Right ventricle myocardium superior (tissue), 1 donor: Measurements from ENCODE around the gene MYH7. TPM values are rescaled to one million over a fixed set of nuclear protein-coding genes. Genes with fewer than 3 reads are reported as not detected.
"Not testable (repeated sequence)": the region's sequence is repeated elsewhere in the genome, so short reads cannot be mapped to it uniquely, and the experiment has no call there.

ENCODE experiments used
- ATAC-seq: fragments of 200-7000 bp; cut with Tn5 transposase; one replicate; pipeline ENCODE4 v1.9.1; 2020; ENCODE audit warnings: mild to moderate bottlenecking; ENCODE audit not compliant: poor library complexity
- DNase-seq: peaks from one replicate; pipeline ENCODE4 v3.0.0-alpha.2; 2020
- intact Hi-C: fragments of 100-400 bp; cut with DNase I; formaldehyde crosslinking; loops from one replicate; pipeline ENCODE4 v1.11.2; 2022
- total RNA-seq: library from RNA; stranded (reverse); fragmentation: NEBNext Ultra II Directional; extraction: Animal tissue kit (Norgen Biotek cat#: 25700); gene quantifications from one replicate; pipeline ENCODE4 v1.2.1, GENCODE V29; 2021
- donor health status: DM: no; HTN: yes; CAD: no; lungs with severe emphysema.

Gene MYH7
- total RNA-seq, 1 donor from 2014 or later = 11,793 TPM

- DNase-seq (no peak), ATAC-seq (no peak)
- intact Hi-C loops = no loop called here
These were observed 805 bp downstream of the MYH7 start for GRCh38 chr14:23434488-23435222.

GRCh38 chr14:23433457-23433856 is 2.0 kb downstream of the MYH7 start:
- DNase-seq (no peak), ATAC-seq (no peak)

GRCh38 chr14:23432946-23433345 is 2.5 kb downstream of the MYH7 start:
- DNase-seq = no peak
- ATAC-seq = no peak
- intact Hi-C loops = no loop called here

More at GRCh38 chr14:23433457-23433856, 2.0 kb downstream of the MYH7 start:
- intact Hi-C loops = no loop called here

- DNase-seq (no peak), ATAC-seq (no peak)
These were observed 3.1 kb downstream of the MYH7 start for GRCh38 chr14:23432102-23432925.

GRCh38 chr14:23431486-23431885 is 4.0 kb downstream of the MYH7 start:
- ATAC-seq (no peak), DNase-seq (no peak)
- intact Hi-C loops = no loop called here

More at GRCh38 chr14:23432102-23432925, 3.1 kb downstream of the MYH7 start:
- intact Hi-C loops = no loop called here

GRCh38 chr14:23430723-23431085 is 4.8 kb downstream of the MYH7 start:
- DNase-seq (no peak), ATAC-seq (no peak)
- intact Hi-C loops = no loop called here

GRCh38 chr14:23430016-23430722 is 5.3 kb downstream of the MYH7 start:
- intact Hi-C loops = no loop called here
- no peak for DNase-seq
- no peak for ATAC-seq

GRCh38 chr14:23428686-23429495 is 6.6 kb downstream of the MYH7 start:
- ATAC-seq (peak; percentile 1), DNase-seq (no peak)
- intact Hi-C loops = no loop called here

- ATAC-seq, DNase-seq, intact Hi-C loops: not testable (repeated sequence)
These were observed 9.7 kb downstream of the MYH7 start for GRCh38 chr14:23425798-23426197.

- DNase-seq = no peak
- intact Hi-C loops = no loop called here
- no peak for ATAC-seq
These were observed 10.3 kb downstream of the MYH7 start for GRCh38 chr14:23425169-23425568.

- DNase-seq = no peak
- no peak for ATAC-seq
These were observed 11.8 kb downstream of the MYH7 start for GRCh38 chr14:23423657-23424056.

GRCh38 chr14:23421594-23421993 is 13.9 kb downstream of the MYH7 start:
- ATAC-seq (no peak), DNase-seq (no peak)
- intact Hi-C loops = no loop called here

More at GRCh38 chr14:23423657-23424056, 11.8 kb downstream of the MYH7 start:
- intact Hi-C loops = no loop called here

GRCh38 chr14:23419646-23420045 is 15.8 kb downstream of the MYH7 start:
- ATAC-seq, intact Hi-C loops, DNase-seq: not testable (repeated sequence)

GRCh38 chr14:23418021-23418420 is 17.4 kb downstream of the MYH7 start:
- intact Hi-C loops = no loop called here
- DNase-seq = no peak
- no peak for ATAC-seq

GRCh38 chr14:23417269-23417668 is 18.2 kb downstream of the MYH7 start:
- intact Hi-C loops, DNase-seq, ATAC-seq: not testable (repeated sequence)

- intact Hi-C loops = no loop called here
- DNase-seq (no peak), ATAC-seq (no peak)
These were observed 18.7 kb downstream of the MYH7 start for GRCh38 chr14:23416801-23417200.

GRCh38 chr14:23415821-23416778 is 19.4 kb downstream of the MYH7 start:
- peak; percentile 40 for DNase-seq
- intact Hi-C loops = no loop called here
- ATAC-seq = no peak
